ENCODE results near the gene CAMKK2. TPM values are rescaled to one million over a fixed set of nuclear protein-coding genes. Genes with fewer than 3 reads are reported as not detected.

Gene CAMKK2
- total and polyA plus RNA-seq, 2 donors, result 11.2 to 14.0 TPM

DNA sequence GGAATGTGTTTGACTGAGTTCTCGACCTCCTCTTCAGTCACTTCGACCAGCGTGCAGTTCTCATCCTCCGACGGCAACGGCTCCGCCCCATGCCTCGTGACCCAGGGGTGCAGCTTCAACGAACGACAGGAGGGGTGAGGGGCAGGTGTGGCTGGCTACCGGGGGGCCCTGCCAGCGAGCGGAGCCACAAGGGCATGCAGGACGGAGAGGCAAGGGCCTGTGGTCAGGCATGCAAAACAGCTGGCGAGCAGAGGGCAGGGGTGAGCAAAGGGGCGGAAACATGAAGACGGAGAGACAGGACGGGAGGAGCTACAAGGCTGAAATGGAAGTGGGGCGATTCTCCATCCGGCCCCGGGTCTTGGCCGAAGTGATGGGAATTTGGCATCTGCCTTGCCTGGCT, 47.9 kb downstream of the CAMKK2 start:
- H3K36me3 ChIP-seq (ENCODE audit: control insufficient read depth in 2 of 2, insufficient read depth in 2 of 2, low read length in 1 of 2), result peaks cover 44 to 69% of the 10 kb centered on the region in 2 donors

DNA sequence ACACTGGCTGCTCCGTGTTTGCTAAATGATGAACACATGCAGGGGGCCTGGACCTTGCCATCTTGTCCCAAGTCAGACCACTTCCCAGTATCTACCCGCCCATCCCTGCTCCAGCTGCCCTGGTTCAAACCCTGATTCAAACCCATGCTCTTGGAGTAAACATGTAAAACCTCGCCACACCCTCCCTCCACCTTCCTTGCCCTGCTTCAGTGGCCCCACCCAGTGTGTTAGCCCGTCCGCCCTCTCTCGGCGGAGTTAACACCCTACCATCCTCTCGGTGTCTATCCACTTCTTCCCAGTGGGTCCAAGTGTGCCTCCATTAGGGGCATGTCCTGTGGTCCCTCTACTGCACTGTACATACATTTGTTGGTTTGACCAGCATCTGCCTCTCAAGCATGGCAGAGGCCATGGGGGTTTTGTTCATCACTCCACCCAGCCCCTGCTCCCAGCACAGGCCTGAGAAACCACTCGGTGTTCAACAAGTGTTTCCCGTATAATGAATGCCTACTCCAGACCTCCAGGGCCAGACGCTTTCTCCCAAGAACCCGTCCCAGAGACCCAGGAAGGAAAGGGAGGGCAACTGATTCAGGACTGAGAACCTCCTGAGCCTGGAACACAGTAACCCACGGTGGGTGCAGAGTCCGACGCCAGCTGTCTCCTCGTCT, 49.5 kb downstream of the CAMKK2 start:
- H3K27ac ChIP-seq (ENCODE audit: low read depth in 1 of 2, low read length in 1 of 2), result no peak overlapping the region
- no peak for DNase-seq (ENCODE audit: low read depth in 6 of 9, low spot score in 9 of 9)
- H3K27me3 ChIP-seq (ENCODE audit: control insufficient read depth in 2 of 2, insufficient read depth in 1 of 2, low read length in 1 of 2), result no peaks in the 10 kb centered on the region
- peaks cover 37 to 56% of the 10 kb centered on the region in 2 donors for H3K36me3 ChIP-seq (ENCODE audit: control insufficient read depth in 2 of 2, insufficient read depth in 2 of 2, low read length in 1 of 2)
- H3K4me1 ChIP-seq (ENCODE audit: control insufficient read depth in 2 of 2, insufficient read depth in 2 of 2, low read length in 2 of 2), result no peaks in the 10 kb centered on the region
- WGBS, result 98% methylated on average over 16 of the region's 16 CpGs
- H3K4me3 ChIP-seq (ENCODE audit: low read length in 2 of 2), result no peak overlapping the region
- H3K9me3 ChIP-seq (ENCODE audit: control insufficient read depth in 2 of 2, insufficient read depth in 1 of 2, low read length in 1 of 2), result no peaks in the 10 kb centered on the region

More for the DNA sequence above, 47.9 kb downstream of the CAMKK2 start:
- DNase-seq (ENCODE audit: low read depth in 6 of 9, low spot score in 9 of 9), result no peak
- no peaks in the 10 kb centered on the region for H3K4me1 ChIP-seq (ENCODE audit: control insufficient read depth in 2 of 2, insufficient read depth in 2 of 2, low read length in 2 of 2)
- no peak overlapping the region for H3K27ac ChIP-seq (ENCODE audit: low read depth in 1 of 2, low read length in 1 of 2)
- peaks cover 0 to 4% of the 10 kb centered on the region in 2 donors for H3K9me3 ChIP-seq (ENCODE audit: control insufficient read depth in 2 of 2, insufficient read depth in 1 of 2, low read length in 1 of 2)
- no peaks in the 10 kb centered on the region for H3K27me3 ChIP-seq (ENCODE audit: control insufficient read depth in 2 of 2, insufficient read depth in 1 of 2, low read length in 1 of 2)
- H3K4me3 ChIP-seq (ENCODE audit: low read length in 2 of 2), result no peak overlapping the region
- WGBS, result 97% methylated on average over 22 of the region's 22 CpGs

DNA sequence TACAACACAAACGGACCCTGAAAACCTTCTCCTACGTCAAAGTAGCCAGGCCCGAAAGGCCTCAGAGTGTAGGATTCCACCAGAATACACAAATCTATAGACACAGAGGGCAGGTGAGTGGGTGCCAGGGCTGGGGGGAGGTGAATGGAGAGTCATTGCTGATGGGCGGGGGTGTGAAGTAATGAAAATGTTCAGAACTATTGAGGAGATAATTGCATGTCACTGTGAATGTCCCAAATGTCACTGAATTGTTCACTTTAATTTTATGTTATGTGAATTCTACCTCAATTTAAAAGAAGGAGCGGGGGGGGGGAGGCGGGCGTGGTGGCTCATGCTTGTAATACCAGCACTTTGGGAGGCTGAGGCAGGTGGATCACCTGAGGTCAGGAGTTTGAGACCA, 50.6 kb downstream of the CAMKK2 start:
- no peak for DNase-seq (ENCODE audit: low read depth in 6 of 9, low spot score in 9 of 9)
- no peaks in the 10 kb centered on the region for H3K27me3 ChIP-seq (ENCODE audit: control insufficient read depth in 2 of 2, insufficient read depth in 1 of 2, low read length in 1 of 2)
- WGBS, result 89% methylated on average over 7 of the region's 7 CpGs
- H3K4me1 ChIP-seq (ENCODE audit: control insufficient read depth in 2 of 2, insufficient read depth in 2 of 2, low read length in 2 of 2), result peaks cover 8 to 10% of the 10 kb centered on the region in 2 donors
- no peaks in the 10 kb centered on the region for H3K9me3 ChIP-seq (ENCODE audit: control insufficient read depth in 2 of 2, insufficient read depth in 1 of 2, low read length in 1 of 2)
- H3K36me3 ChIP-seq (ENCODE audit: control insufficient read depth in 2 of 2, insufficient read depth in 2 of 2, low read length in 1 of 2), result peaks cover 37 to 54% of the 10 kb centered on the region in 2 donors
- H3K4me3 ChIP-seq (ENCODE audit: low read length in 2 of 2), result no peak overlapping the region
- no peak overlapping the region for H3K27ac ChIP-seq (ENCODE audit: low read depth in 1 of 2, low read length in 1 of 2)

DNA sequence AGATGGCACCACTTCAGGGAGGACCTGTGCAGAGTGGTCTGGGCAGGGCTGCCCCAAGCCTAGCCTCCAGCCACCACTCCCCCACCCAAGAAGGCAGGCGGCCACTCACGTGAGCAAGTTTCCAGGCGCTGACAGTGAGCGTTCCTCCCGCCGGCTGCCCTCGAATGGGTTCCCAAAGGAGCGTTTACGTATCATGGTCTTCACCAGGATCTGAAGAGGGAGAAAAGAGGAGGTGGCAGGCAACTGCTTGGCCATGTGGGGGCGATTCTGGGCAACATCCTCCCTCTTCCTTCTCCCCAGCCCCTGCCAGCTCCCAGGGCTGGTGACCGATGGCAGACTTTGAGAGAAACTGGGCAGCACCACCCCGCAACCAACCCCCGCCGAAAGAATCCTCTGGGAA, 51.5 kb downstream of the CAMKK2 start:
- H3K36me3 ChIP-seq (ENCODE audit: control insufficient read depth in 2 of 2, insufficient read depth in 2 of 2, low read length in 1 of 2), result peaks cover 33 to 47% of the 10 kb centered on the region in 2 donors
- 99% methylated on average over 14 of the region's 14 CpGs for WGBS

GRCh38 chr12:121241156-121241970, 55.1 kb downstream of the CAMKK2 start:
- WGBS, result 91% methylated on average over 17 of the region's 17 CpGs
- Histone ChIP-seq H3K9me3 (ENCODE audit: control insufficient read depth in 2 of 2, insufficient read depth in 1 of 2, low read length in 1 of 2) (peaks cover 0 to 8% of the 10 kb centered on the region in 2 donors), H3K4me3 (ENCODE audit: low read length in 2 of 2) (peak overlapping the region in 1 of 2 donors; percentile 38), H3K36me3 (ENCODE audit: control insufficient read depth in 2 of 2, insufficient read depth in 2 of 2, low read length in 1 of 2) (peaks cover 15 to 30% of the 10 kb centered on the region in 2 donors), H3K4me1 (ENCODE audit: control insufficient read depth in 2 of 2, insufficient read depth in 2 of 2, low read length in 2 of 2) (peaks cover 33 to 47% of the 10 kb centered on the region in 2 donors), H3K27me3 (ENCODE audit: control insufficient read depth in 2 of 2, insufficient read depth in 1 of 2, low read length in 1 of 2) (no peaks in the 10 kb centered on the region), H3K27ac (ENCODE audit: low read depth in 1 of 2, low read length in 1 of 2) (peak overlapping the region; percentile 89 to 91)
- no peak for DNase-seq (ENCODE audit: low read depth in 6 of 9, low spot score in 9 of 9)

More for the DNA sequence above, 51.5 kb downstream of the CAMKK2 start:
- Histone ChIP-seq H3K9me3 (ENCODE audit: control insufficient read depth in 2 of 2, insufficient read depth in 1 of 2, low read length in 1 of 2) (peaks cover 0 to 6% of the 10 kb centered on the region in 2 donors), H3K27ac (ENCODE audit: low read depth in 1 of 2, low read length in 1 of 2) (no peak overlapping the region), H3K4me1 (ENCODE audit: control insufficient read depth in 2 of 2, insufficient read depth in 2 of 2, low read length in 2 of 2) (peaks cover 15 to 19% of the 10 kb centered on the region in 2 donors), H3K4me3 (ENCODE audit: low read length in 2 of 2) (no peak overlapping the region), H3K27me3 (ENCODE audit: control insufficient read depth in 2 of 2, insufficient read depth in 1 of 2, low read length in 1 of 2) (no peaks in the 10 kb centered on the region)
- no peak for DNase-seq (ENCODE audit: low read depth in 6 of 9, low spot score in 9 of 9)

- peaks cover 20 to 36% of the 10 kb centered on the region in 2 donors for H3K36me3 ChIP-seq (ENCODE audit: control insufficient read depth in 2 of 2, insufficient read depth in 2 of 2, low read length in 1 of 2)
Measured at GRCh38 chr12:121240484-121241101, 55.9 kb downstream of the CAMKK2 start.

DNA sequence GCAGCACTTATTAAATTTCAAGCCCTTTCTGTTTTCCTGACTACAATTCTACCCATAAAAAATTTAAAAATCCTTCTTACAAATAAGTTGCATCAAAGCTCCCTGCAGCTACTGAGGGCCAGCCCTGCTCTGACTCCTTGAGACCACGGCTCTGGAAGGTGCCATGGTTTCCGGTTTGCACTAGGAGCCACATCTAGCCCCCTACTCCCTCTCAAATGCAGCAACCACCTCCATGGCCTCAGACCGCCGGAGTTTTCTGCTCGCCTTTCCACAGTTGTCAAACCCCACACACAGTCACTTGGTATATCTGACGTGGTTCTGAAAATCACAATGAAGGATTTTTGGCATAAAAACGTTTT, 56.5 kb downstream of the CAMKK2 start:
- Histone ChIP-seq H3K4me1 (ENCODE audit: control insufficient read depth in 2 of 2, insufficient read depth in 2 of 2, low read length in 2 of 2) (peaks cover 33 to 47% of the 10 kb centered on the region in 2 donors), H3K4me3 (ENCODE audit: low read length in 2 of 2) (no peak overlapping the region), H3K27ac (ENCODE audit: low read depth in 1 of 2, low read length in 1 of 2) (peak overlapping the region; percentile 89 to 91), H3K9me3 (ENCODE audit: control insufficient read depth in 2 of 2, insufficient read depth in 1 of 2, low read length in 1 of 2) (peaks cover 0 to 10% of the 10 kb centered on the region in 2 donors), H3K36me3 (ENCODE audit: control insufficient read depth in 2 of 2, insufficient read depth in 2 of 2, low read length in 1 of 2) (peaks cover 19 to 41% of the 10 kb centered on the region in 2 donors), H3K27me3 (ENCODE audit: control insufficient read depth in 2 of 2, insufficient read depth in 1 of 2, low read length in 1 of 2) (no peaks in the 10 kb centered on the region)
- DNase-seq (ENCODE audit: low read depth in 6 of 9, low spot score in 9 of 9), result peak in 1 of 9 donors; percentile 28
- WGBS, result 82% methylated on average over 7 of the region's 7 CpGs

More at GRCh38 chr12:121240484-121241101, 55.9 kb downstream of the CAMKK2 start:
- no peaks in the 10 kb centered on the region for H3K27me3 ChIP-seq (ENCODE audit: control insufficient read depth in 2 of 2, insufficient read depth in 1 of 2, low read length in 1 of 2)
- 27% methylated on average over 38 of the region's 38 CpGs for WGBS
- peaks cover 0 to 10% of the 10 kb centered on the region in 2 donors for H3K9me3 ChIP-seq (ENCODE audit: control insufficient read depth in 2 of 2, insufficient read depth in 1 of 2, low read length in 1 of 2)
- H3K4me3 ChIP-seq (ENCODE audit: low read length in 2 of 2), result peak overlapping the region; percentile 14 to 38
- H3K4me1 ChIP-seq (ENCODE audit: control insufficient read depth in 2 of 2, insufficient read depth in 2 of 2, low read length in 2 of 2), result peaks cover 33 to 47% of the 10 kb centered on the region in 2 donors
- peak overlapping the region; percentile 89 to 91 for H3K27ac ChIP-seq (ENCODE audit: low read depth in 1 of 2, low read length in 1 of 2)
- DNase-seq (ENCODE audit: low read depth in 6 of 9, low spot score in 9 of 9), result peak in 5 of 9 donors; percentile 75 to 93 (median 84)

DNA sequence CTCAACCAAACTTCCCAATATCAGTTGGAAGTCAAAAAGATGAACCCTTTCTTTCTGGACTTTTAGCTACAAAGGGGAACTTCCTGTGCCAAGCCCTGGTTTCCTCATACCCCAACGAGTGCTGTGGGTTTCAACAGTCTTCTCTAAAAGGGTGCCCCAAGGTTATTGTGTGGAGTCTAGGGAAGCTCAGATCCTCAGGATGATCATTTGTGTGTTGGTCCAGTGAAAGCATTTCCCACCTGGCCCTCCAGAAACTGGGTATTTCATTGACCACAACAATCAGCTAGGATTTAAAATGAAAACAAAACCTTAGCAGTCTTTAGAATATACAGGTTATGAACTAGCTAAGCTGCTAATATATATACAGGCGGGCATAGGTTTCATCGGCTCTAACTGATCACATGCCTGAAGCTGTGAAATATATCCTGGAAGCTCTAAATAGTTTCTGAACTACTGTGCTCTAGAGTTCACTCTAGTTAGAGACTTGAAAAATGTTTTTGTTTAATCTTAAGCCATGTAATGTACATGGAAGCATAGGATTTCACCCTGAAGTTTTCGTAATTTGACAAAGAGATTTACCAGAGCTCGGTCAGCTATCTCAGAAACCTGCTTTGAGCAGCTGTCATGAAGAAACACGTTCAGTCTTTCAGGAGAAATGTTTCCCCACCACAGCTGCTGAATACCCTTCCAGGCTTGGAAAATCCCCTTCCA, 57.0 kb downstream of the CAMKK2 start:
- Histone ChIP-seq H3K27me3 (ENCODE audit: control insufficient read depth in 2 of 2, insufficient read depth in 1 of 2, low read length in 1 of 2) (no peaks in the 10 kb centered on the region), H3K27ac (ENCODE audit: low read depth in 1 of 2, low read length in 1 of 2) (peak overlapping the region; percentile 89 to 91), H3K36me3 (ENCODE audit: control insufficient read depth in 2 of 2, insufficient read depth in 2 of 2, low read length in 1 of 2) (peaks cover 14 to 36% of the 10 kb centered on the region in 2 donors), H3K9me3 (ENCODE audit: control insufficient read depth in 2 of 2, insufficient read depth in 1 of 2, low read length in 1 of 2) (peaks cover 0 to 10% of the 10 kb centered on the region in 2 donors), H3K4me1 (ENCODE audit: control insufficient read depth in 2 of 2, insufficient read depth in 2 of 2, low read length in 2 of 2) (peaks cover 33 to 47% of the 10 kb centered on the region in 2 donors), H3K4me3 (ENCODE audit: low read length in 2 of 2) (no peak overlapping the region)
- DNase-seq (ENCODE audit: low read depth in 6 of 9, low spot score in 9 of 9), result peak in 1 of 9 donors; percentile 56
- WGBS, result 65% methylated on average over 6 of the region's 6 CpGs

Data from thymus (tissue), 11 donors.